Measurements from ENCODE around the gene DIAPH2. TPM values are rescaled to one million over a fixed set of nuclear protein-coding genes. Genes with fewer than 3 reads are reported as not detected.

Gene DIAPH2
- total and polyA plus RNA-seq, 10 donors = 2.5 to 32.1 (median 17.7) TPM

DNA sequence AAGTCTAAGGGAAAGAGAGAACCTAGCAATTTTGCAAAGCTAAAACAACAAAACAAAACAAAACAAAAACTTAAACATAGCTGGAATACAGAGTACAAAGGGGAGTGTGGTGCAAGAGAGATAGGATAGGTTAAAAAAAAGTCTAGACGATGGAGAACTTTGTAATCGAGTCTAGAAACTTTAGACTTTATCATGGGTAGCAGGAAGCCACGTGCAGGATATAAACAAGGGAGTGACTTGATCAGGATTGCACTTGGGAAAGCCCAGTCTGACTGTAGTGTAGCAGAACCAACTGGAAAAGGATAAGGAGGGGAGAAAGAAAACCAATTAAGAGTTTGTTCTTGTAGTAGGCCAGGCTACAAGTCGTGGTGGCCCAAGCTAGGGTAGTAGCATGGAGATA is 949.2 kb downstream of the DIAPH2 start:
- H3K4me3 ChIP-seq = no peak overlapping the region
- intact Hi-C loops (cut with DNase I; ENCODE audit: low total_unique reads) = no loop called here
- no peak for TF ChIP-seq POLR2A (IDR thresholded peaks at IDR 0.05)
- TF ChIP-seq, protein P1, sequence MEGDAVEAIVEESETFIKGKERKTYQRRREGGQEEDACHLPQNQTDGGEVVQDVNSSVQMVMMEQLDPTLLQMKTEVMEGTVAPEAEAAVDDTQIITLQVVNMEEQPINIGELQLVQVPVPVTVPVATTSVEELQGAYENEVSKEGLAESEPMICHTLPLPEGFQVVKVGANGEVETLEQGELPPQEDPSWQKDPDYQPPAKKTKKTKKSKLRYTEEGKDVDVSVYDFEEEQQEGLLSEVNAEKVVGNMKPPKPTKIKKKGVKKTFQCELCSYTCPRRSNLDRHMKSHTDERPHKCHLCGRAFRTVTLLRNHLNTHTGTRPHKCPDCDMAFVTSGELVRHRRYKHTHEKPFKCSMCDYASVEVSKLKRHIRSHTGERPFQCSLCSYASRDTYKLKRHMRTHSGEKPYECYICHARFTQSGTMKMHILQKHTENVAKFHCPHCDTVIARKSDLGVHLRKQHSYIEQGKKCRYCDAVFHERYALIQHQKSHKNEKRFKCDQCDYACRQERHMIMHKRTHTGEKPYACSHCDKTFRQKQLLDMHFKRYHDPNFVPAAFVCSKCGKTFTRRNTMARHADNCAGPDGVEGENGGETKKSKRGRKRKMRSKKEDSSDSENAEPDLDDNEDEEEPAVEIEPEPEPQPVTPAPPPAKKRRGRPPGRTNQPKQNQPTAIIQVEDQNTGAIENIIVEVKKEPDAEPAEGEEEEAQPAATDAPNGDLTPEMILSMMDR (IDR thresholded peaks at IDR 0.05 in 8 of 11, conservative IDR thresholded peaks at IDR 0.05 in 3 of 11) = no peak
- no peaks in the 10 kb centered on the region for H3K36me3 ChIP-seq
- H3K4me1 ChIP-seq = no peaks in the 10 kb centered on the region
- no peak overlapping the region for H3K27ac ChIP-seq
- 61 to 82% (median 71%) methylated on average over 4 of the region's 4 CpGs for WGBS, 5 donors
- H3K9me3 ChIP-seq = no peaks in the 10 kb centered on the region
- no peak for DNase-seq
- H3K27me3 ChIP-seq (replicated peaks in 1 of 7) = no peaks in the 10 kb centered on the region

DNA sequence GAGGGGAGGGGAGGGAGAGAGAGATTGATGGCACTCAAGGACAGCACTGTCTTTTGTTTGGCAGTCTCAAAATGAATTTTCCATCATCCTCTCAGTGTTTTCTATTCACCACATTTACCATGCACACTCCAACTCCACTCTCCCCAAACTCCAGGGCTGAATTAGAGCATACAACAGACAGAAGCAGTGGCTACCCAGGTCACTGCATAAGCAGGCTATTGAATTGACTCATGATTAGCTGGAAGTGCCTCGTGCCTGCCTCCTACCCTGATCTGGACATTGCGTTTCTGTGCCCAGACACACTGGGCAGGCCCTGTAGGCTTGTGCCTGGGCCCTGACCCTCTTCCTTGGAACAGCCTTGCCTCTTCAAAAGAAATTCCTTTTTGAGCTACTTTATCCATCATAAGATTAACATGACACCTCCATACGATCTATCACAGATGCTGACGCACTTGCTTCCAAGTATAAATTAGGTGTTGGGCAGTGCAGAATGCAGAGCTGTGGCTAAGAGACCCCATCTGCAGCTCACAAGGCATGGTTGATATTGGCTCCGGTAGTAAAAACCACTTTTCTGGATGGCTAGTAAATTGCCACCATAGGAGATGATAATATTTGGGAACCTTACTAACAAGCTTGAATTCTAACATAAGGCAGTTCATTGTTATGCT is 952.0 kb downstream of the DIAPH2 start:
- H3K9me3 ChIP-seq = no peaks in the 10 kb centered on the region
- intact Hi-C loops (cut with DNase I; ENCODE audit: low total_unique reads) = no loop called here
- no peaks in the 10 kb centered on the region for H3K4me1 ChIP-seq
- H3K4me3 ChIP-seq = no peak overlapping the region
- H3K36me3 ChIP-seq = no peaks in the 10 kb centered on the region
- DNase-seq = no peak
- no peak overlapping the region for H3K27ac ChIP-seq
- H3K27me3 ChIP-seq (replicated peaks in 1 of 7) = peaks cover 0 to 4% (median 0%) of the 10 kb centered on the region in 7 donors
- TF ChIP-seq POLR2AphosphoS5 (IDR thresholded peaks at IDR 0.05) = no peak
- TF ChIP-seq, protein P1 (IDR thresholded peaks at IDR 0.05 in 8 of 11, conservative IDR thresholded peaks at IDR 0.05 in 3 of 11) = no peak
- WGBS, 5 donors = 74 to 94% (median 78%) methylated on average over 5 of the region's 5 CpGs

DNA sequence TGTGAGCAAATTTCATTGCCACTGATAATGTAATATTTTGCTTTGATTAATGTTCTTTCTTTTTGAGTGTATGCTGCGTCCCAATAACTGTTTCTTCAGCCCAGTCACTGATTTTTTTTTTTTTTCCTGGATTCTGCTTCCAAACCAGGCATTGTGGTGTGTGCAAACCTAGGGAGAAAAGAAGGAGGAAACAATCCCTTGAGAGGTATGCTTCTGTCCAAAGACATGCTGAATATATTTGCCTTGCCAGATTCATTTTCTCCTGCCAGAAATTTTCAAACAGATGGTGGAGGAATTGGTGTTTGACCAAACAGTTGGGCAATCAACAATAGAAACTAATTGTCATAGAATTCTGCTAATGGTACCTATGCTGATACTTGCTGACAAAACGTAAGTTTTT is 952.6 kb downstream of the DIAPH2 start:
- Histone ChIP-seq H3K36me3 (no peaks in the 10 kb centered on the region), H3K27me3 (replicated peaks in 1 of 7) (peaks cover 0 to 4% (median 0%) of the 10 kb centered on the region in 7 donors), H3K27ac (no peak overlapping the region), H3K4me3 (no peak overlapping the region), H3K9me3 (no peaks in the 10 kb centered on the region), H3K4me1 (no peaks in the 10 kb centered on the region)
- no peak for DNase-seq
- intact Hi-C loops (cut with DNase I; ENCODE audit: low total_unique reads) = no loop called here
- WGBS, 5 donors = 57 to 78% (median 73%) methylated on average over 2 of the region's 2 CpGs
- TF ChIP-seq POLR2AphosphoS5 (IDR thresholded peaks at IDR 0.05) (no peak), POLR2A (IDR thresholded peaks at IDR 0.05) (no peak)
- TF ChIP-seq, protein P1 (IDR thresholded peaks at IDR 0.05 in 8 of 11, conservative IDR thresholded peaks at IDR 0.05 in 3 of 11) = no peak

DNA sequence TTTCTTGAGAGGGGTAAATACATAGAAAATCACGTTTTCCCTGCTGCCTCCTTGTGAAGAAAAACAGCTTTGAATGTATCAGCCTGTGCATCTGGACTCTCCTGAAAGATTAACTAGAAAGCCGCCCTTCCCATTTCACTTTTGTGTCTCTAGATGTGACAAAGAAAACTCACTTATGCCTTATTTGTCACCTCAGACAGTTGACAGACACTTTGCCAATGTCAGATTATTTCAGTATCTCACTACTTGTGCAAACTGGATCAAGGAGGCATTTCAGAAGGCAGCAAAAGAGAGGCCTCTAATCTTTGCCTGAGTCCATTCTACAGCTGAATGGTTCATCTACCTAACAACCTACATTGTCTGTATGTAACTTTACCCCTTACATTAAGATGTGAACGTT is 954.0 kb downstream of the DIAPH2 start:
- TF ChIP-seq, protein P1 (IDR thresholded peaks at IDR 0.05 in 8 of 11, conservative IDR thresholded peaks at IDR 0.05 in 3 of 11) = no peak
- TF ChIP-seq POLR2A (IDR thresholded peaks at IDR 0.05) = no peak
- TF ChIP-seq POLR2AphosphoS5 (IDR thresholded peaks at IDR 0.05) = no peak
- intact Hi-C loops (cut with DNase I; ENCODE audit: low total_unique reads) = no loop called here

More for the DNA sequence above, 954.0 kb downstream of the DIAPH2 start:
- Histone ChIP-seq H3K9me3 (peaks cover 0 to 8% (median 0%) of the 10 kb centered on the region in 8 donors), H3K27ac (no peak overlapping the region), H3K36me3 (no peaks in the 10 kb centered on the region), H3K27me3 (replicated peaks in 1 of 7) (peaks cover 0 to 4% (median 0%) of the 10 kb centered on the region in 7 donors), H3K4me1 (no peaks in the 10 kb centered on the region), H3K4me3 (no peak overlapping the region)
- DNase-seq = no peak
- 67 to 89% (median 75%) methylated on average over 3 of the region's 3 CpGs for WGBS, 5 donors

Measured in spleen (tissue), 11 donors.